CD4-positive, alpha-beta T cell treated with Interferon alpha-2 for 1 hour (primary cell): ENCODE results near the gene HADHB.

Source experiments
- DNase-seq, 2 donors: peaks; one replicate each; pipeline ENCODE4 v3.0.0-alpha.2; 2020 to 2022

HADHB gene

DNA sequence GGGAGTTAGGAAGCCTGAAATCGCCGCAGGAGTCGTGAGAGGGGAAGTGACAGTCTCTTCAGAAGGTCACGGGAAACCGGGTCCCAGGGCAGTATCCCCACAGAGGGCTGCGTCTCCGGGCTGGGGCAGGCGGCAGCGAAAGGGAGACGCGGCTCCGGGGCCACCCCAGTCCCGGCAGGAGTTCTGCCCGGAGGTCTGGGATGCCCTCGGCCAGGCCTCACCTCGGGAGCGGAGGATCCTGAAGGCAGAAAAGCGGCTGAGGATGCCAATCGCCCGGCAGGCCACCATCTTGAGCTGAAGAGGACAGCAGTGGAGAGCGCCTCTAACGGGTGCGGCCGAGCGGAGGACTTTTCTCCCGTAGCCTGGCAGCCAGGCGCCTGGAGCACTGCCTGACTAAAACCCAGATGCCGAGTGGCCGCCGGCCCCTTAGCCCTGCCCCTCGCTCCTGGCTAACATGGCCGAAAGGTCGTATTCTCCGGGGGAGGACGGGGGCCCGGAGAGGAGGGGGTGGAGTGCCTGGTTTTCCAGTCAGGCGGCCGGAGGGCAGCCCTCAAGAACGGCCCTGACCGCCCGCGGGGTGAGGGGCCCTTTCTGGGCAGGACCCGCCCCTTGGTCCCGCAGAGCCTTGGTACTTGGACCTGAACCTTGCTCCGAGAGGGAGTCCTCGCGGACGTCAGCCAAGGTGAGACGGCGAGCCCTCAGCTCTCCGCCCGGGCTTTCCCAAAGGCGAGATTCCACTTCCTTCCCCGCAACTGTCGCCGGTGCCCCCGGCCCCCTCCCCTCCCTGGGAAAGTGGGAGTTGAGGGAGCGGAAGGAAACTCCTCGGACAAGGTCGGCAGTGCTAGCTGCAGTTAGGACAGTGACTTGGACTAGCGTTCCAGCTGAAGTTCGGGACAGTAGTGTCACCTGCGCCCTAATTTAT lies at the start of gene HADHB, which contains the start of gene HADHA:
HADHB (plus strand) TSS at position 631 of the 922 bp plus-strand sequence. CDS start 9,316 bp downstream, outside the sequence.
HADHA (minus strand) TSS at position 324 of the 922 bp plus-strand sequence; CDS start at position 288, 36 bp downstream.
- DNase-seq: peak; percentile 84 to 88

DNA sequence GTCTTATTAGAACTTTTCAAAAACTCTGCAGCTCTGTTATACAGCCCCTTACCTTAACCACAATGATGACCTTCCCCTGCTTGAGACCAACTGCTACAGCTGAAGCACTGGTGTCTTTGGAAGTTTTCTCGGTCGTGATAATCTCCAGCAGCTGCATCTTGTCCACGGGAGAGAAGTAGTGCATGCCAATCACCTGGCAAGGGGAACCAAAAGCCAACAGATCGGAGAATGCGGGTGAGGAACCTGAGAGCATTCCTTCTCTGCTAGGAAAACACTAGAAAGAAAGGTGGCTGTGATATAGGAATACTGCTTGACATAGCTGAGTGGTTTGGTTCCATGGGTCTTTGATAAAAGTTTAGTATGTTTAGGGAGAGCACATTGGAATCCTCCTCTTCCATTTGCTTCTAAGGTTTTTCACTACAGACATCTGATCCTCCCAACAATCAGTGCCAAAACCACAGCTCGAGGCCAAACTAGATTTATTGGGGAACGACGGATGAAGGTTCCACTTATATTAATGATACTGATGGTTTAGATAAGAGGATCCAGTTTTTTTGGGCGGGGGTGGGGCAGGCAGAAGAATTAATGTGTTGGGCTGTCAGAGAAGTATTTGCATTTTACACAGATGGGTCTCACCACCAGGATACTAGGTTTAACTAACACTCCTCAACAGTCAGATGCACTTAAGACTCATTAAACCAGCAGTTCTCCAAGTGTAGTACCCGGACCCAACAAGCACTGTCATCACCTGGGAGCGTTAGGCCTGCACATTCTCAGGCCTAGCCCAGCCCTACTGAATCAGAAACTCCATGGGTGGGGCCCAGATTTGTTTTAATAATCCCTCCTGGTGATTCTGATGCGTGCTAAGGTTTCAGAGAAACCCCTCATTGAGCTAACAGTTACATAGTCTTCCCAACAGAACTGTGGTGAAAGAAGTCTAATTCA lies 49.4 kb upstream of the HADHB start:
- DNase-seq: no peak

DNA sequence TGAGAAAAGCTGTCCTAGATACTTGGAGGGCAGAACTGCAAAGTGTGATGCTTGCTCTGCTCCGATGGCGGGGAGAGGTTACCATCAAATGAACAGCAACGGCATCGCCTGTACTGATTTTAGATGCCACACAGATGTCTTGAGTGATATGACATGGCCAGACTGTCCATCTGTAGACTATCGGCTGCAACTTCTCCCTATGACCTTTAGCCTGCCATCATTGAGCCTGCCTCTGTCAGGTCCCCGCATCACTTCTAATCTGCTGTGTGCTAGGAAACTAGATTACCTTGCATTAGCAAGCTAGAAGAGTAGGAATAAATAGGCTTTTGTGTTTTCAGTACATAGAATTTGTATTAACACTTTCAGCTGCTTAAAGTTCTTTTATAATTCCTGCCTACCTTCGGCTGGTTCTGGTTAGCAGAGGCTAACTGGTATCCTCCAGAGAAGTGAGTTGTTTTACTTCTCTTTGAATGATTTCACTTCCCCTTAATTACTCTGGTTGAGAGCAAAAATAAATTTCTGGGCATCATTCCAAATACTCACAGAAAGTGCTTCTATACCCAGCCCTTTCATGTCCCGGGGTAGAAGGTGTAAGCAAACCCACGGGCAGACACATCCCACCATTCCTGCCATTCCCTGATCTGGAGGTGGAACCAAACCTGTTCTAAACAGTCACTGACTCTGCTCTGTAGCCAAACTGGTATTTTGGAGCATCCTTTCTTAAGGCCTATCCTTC lies 47.9 kb upstream of the HADHB start:
- no peak for DNase-seq

DNA sequence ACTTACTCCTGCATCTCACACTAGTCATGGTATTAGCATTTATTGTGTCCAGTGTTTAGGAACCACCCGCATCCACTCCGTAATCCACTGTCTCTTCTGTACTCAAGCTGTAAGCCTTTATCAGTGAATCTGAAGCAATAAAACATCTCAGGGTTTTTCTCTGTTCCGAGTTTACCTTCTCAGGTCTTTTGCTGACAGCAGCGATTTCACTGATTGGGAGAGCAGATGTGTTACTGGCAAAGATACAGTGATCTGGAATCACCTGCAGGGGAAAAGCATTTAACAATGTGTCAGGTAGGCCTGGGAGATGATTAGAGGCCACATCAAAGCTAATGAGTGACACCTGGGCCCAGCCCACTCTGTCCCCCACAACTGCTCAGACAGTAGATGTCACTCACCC lies 47.2 kb upstream of the HADHB start:
- no peak for DNase-seq

DNA sequence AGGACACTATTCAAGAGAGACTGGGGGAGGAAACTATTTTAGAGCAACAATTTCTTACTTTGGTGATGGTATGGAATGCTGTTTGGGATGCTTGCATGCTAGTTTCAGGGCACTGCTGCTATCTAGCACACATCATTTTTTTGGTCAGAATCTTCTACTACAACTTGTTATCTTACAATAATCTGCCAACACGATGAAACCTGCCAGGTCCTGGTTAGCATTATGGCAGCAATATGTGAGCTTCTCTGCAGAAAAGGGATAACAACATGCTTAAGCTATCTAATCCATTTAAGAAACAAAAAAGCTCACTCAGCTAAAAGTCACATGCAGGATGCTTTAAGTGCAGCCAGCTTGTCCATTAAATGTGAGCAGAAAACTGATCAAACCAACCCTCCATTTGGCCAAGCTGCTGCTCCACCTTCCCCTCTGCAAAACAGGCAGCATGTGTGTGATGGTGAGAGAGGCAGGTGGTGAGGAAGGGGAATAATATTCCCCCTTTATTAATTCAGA lies 41.7 kb upstream of the HADHB start:
- no peak for DNase-seq

DNA sequence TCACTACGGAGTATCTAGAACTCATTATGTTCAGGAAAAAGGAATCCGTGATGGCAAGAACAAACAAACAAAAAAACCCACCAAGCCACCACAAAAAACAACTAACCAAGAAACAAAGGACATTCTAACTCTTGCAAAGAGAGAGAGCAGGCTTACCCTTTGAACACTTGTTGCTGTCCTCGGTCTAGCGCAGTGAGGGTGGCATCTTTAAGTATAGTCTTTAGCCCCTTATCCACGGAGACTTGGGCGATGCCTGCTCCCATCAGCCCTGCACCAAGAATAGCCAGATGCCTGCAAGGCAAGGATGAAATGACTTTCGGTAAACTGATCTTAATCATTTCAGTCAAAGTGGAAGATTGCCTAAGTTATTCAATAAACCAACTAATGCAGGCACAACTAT lies 40.8 kb upstream of the HADHB start:
- no peak for DNase-seq

DNA sequence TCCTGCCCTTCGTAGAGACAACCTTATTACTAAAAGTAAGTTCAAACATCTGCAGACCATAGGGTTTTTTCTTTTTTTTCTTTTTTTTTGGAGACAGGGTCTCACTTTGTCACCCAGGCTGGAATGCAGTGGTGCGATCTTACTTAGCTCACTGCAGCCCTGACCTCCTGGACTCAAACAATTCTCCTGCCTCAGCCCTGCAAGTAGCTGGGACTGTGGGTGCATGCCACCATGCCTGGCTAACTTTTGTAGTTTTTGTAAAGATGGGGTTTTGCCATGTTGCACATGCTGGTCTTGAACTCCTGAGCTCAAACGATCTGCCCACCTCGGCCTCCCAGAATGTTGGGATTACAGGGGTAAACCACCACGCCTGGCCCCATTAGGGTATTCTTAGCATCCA lies 32.7 kb upstream of the HADHB start:
- no peak for DNase-seq

DNA sequence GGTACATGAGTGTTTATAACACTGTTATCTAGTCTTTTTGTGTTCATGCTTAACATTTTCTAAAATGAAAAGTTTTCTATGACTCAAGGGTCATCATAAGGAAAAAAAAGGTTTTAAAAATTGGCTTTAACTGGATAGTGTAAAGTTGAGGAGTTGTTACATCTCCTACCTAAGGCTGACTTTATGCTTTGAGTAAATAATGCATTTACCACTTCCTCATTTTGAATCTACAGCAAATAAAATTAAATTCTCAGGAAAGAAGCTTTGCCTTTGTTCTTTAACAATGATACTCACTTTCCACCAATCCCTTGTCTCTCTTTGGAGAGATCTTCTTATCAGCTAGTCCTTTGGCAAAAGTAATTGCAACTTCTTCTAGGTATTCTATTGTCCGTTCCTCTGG lies 30.0 kb upstream of the HADHB start:
- DNase-seq: no peak

DNA sequence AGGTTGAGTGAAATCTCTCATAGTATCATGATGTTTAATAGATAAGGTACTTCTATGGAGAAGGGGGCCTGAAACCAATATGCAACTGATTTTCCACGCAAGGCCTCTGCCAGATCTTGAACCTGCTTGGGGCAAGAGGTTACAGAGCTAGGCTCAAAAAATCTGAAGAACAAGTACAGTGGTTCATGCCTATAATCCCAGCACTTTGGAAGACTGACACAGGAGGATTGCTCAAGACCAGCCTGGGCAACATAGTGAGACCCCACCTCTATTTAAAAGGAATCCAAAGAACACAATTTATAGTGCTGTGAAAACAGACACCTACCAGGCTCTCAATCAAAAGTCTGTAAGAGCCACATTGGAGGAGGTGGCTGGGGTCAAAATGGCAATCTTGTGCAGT lies 28.9 kb upstream of the HADHB start:
- DNase-seq: no peak

DNA sequence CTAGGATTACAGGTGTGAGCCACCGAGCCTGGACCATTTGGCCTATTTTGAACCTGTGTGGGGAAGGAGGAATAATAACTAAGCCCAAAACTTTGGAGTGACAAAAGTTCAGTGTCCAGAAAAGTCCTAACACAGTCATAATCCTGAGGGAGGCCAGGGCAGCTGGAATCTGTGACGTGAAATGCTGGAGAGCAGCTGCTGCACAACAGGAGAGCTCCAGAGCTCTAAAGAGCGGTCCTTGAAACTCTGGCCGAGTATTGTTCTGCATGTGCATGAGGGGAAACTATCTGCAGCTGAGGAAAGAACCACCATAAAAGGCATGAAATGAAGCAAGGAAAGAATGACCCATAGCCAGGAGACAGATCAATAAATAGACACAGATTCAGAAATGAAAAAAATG lies 28.2 kb upstream of the HADHB start:
- no peak for DNase-seq

DNA sequence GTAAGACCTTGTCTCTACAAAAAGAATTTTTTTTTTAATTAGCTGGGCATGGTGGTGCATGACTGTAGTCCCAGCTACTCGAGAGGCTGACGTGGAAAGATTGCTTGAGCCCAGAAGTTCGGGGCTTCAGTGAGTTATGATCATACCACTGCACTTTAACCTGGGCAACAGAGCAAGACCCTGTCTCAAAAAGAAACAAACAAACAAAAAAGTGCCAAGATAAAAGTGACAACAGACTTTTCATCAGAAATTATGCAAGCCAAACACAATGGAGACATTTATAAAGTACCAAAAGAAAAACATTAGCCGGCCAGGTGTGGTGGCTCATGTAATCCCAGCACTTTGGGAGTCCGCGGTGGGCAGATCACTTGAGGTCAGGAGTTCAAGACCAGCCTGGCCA lies 27.0 kb upstream of the HADHB start:
- DNase-seq: no peak

DNA sequence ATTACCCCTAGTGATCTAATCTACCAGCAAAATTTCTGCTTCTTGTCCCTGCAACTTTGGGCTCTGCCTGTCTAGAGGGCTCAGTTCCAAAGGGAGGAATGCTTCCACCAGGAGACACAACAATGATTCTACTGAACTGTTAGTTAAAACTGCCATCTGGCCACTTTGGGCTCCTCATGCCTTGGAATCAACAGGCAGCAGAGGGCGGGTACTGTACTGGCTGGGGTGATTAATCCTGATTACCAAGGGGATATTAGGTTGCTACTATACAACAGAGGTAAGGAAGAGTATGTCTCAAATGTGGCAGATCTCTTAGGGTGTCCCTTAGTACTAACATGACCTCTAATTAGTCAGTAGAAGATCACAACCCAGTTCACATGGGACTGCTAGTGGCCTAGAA lies 21.7 kb upstream of the HADHB start:
- DNase-seq: no peak

DNA sequence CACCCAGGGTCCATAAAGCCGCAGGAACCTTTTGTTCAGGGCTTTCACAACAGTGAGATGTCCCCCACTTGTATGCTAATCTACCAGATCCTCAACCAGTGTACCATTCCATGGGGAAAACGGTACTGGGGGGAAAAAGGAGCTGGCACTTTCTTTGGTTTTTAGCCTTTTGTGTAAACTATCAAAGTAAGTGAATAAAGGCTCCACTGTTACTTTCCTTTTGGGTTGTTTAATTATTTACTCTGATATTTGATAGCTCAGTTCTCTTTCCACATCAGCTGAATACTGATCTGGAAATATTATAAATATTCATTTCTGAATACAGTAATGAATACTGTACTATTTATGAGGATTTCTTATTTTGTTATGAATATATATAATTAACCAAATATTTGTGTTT lies 20.6 kb upstream of the HADHB start:
- no peak for DNase-seq

DNA sequence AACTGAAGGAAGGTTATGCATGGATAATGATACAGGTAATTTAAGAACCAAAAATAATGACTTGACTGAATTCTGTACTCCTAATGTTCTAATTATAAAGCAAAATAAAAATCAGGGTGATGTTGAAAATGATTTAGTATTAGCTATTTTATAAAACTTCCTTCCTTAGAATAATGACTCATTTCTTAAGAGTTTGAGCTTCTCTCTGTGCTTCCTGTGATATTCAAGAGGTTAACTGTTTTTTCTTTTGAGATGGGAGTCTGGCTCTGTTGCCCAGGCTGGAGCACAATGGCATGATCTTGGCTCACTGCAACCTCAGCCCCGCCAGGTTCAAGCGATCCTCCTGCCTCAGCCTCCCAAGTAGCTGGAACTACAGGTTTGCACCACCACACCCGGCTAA lies 15.1 kb upstream of the HADHB start:
- no peak for DNase-seq

DNA sequence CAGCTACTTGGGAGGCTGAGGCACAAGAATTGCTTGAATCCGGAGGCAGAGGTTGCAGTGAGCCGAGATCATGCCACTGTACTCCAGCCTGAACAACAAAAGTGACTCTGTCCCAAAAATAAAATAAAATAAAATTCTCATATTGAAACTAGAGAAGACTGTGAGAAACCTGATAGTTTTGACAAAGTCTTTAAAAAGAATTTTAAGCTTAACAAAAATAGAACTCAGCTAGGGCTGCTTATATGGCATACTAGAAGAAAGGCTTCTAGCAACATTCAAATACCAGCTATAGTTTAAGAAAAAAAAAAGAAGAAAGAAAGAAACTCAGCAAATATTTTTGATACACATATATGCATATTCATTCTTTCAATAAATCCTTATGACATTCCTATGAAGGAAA lies 13.9 kb upstream of the HADHB start:
- no peak for DNase-seq

DNA sequence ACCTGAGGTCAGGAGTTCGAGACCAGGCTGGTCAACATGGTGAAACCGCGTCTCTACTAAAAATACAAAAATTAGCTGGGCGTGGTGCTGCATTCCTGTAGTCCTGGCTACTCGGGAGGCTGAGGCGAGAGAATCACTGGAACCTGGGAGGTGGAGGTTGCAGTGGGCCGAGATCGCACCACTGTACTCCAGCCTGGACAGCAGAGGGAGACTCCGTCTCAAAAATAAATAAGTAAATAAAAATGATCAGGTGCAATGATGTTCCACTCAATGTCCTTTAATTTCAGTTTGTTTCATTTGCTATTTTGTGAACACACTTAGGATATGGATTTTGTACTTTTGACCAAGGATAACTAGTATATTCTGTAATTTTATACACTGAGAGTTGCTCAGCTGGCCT lies 9.7 kb upstream of the HADHB start:
- peak in 1 of 2 donors; percentile 18 for DNase-seq

DNA sequence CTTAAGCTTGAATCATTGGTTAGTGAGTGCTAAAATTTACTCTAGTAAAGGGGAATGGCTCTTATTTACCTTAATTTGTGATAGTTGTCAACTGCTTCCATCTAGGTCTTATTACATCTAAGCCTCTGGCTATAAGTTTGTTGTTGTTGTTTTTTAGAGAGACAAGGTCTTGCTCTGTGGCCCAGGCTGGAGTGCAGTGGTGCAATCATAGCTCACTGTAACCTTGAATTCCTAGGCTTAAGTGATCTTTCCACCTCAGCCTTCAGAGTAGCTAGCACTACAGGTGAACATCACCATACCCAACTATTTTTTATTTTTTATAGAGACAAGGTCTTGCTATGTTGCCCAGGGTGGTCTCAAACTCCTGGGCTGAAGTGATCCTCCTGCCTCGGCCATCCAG lies 6.9 kb upstream of the HADHB start:
- no peak for DNase-seq

DNA sequence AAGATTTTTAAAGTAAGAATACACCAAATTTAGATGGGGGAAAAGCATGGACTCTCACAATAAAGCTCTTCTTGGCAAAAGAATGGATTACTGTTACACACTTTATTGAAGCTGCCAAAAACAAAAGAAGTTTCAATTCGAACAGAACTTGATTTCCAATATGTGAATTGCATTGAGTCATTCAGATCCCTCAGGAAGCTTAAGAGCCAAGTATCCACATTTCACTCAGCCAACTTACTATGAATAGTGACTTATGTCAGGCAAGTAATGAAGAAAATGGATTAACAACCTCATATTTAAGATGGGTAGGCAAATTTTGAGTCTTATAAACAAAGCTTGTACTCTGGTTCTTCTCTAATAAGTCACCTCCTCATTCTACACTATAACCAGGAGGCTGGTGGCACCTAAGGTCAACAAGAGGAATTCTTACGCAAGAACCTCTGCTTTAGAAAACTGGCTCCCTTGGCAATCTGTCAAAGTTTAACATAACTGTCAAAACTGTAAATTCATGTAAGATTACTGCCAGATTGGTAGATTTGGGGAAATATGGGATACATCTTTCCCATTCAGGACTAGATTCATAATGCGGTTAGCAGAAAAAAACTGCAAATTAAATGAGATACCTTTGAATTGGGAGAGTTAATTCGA lies 6.3 kb upstream of the HADHB start:
- no peak for DNase-seq

DNA sequence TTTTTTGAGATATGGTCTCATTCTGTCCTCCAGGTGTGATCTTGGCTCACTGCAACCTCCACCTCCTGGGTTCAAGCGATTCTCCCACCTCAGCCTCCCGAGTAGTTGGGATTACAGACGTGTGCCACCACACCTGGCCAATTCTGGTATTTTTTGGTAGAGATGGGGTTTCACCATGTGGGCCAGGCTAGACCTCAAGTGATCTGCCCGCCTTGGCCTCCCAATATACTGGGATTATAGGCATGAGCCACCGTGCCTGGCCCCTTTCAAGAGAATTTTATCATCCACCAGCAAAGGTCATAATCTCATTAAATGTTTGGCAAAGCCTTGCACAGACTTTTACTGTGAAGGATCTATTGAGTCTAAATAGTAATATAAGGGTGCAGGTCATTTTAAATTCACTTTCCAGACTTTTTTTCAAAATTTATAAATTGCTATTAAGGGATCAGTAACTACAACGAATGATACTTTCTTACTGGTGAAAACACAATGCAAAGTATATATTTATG lies 2.8 kb upstream of the HADHB start:
- DNase-seq: no peak

DNA sequence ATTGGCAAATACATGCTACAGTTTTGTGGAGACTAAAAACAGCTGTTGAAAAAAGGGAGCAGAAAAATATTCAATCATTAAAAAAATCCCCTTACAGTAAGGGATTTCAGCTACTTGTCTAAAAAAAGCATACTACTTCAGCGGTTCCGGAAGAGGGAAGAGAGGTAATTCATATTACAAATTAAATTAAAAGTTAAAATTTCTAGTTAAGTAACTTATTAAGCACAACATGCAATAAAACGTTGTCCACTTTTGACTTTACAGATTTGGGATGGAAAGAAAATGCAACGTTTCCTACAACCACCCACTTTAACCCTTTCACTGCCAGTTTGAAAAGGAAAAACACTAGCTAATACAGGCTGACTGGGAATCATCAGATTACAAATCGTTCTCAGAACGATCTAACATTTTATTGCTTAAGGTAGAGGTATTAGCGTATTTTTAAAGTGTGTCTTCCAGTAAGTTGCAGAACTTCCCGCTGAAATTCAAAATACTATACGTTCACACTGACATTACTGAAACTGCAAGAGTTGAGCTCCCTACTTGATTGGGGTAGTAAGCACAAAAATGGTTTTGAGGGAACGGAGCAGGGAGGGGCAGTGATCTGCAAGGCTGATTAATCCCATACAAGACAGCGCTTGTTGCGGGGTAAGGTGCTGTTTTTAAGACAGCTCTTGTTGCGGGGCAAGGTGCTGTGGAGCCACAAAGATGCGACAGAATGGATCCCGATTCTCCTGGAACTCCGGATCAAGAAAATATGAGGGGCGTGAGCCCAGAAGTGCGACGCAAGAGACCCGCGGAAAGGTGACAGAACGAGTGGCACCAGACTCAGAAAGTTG lies 1.1 kb upstream of the HADHB start:
- DNase-seq: peak in 1 of 2 donors; percentile 22

DNA sequence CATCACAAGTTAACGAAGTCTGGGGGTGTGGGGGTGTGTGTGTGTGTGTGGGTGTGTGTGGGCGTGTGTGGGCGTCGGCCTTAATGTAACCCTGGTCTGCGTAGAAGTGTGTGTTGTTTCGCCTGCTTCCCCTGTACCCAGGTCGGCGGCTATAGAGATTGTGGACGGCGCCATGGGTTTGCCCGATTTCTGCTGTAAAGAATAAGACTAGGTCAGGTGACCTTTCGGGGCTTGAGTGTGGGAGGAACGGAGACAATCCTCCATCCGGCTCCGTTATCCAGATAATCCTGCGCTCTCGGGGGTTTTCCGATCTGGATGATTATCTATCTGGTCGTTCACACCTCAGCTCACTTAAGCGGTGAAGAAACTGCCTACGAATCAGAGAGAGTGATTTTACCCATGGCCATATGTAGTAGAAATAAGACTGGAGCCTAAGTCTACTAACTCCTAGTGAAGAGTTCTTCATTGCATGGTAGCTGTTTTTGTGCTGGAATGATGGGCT lies 543 bp downstream of the HADHB start:
- DNase-seq: peak; percentile 53 to 60
